RWPE1 (cell line): Measurements from ENCODE around the gene C5.

Experiments used
- CTCF ChIA-PET: fragments of 350-600 bp; sonication (Branson Sonifier 250); formaldehyde crosslinking; extraction: SDS; loops from one replicate; lab custom pipeline; 2021; lab: Yijun Ruan, JAX
- POLR2A ChIA-PET: fragments of 400-600 bp; formaldehyde crosslinking; extraction: SDS; loops from one replicate; lab custom pipeline; 2020; ENCODE audit warnings: antibody characterized with exemption; ENCODE audit not compliant: low non-redundant PET; lab: Yijun Ruan, JAX
- DNase-seq: peaks from one replicate; pipeline ENCODE4 v3.0.0; 2012; ENCODE audit warnings: low spot score
- H3K27ac ChIP-seq: fragments of 450-650 bp; 2 replicates; pipeline ENCODE4 v1.5.1; 2017
- CTCF ChIP-seq: fragments of 450-650 bp; conservative IDR thresholded peaks from 2 replicates; pipeline ENCODE4 v1.5.1; 2017; ENCODE audit warnings: low read depth, mild to moderate bottlenecking

Gene C5

GRCh38 chr9:120960001-120960400, 90.1 kb downstream of the C5 start:
- CTCF ChIA-PET, result interaction anchor here (0.9 to 1.8 kb wide), 2 partner anchors 22 to 23 kb away, joined by 3 to 7 read pairs; no protein-coding TSS in a partner anchor
- no peak for DNase-seq
- POLR2A ChIA-PET, result no interaction called here
- H3K27ac ChIP-seq, result no peak overlapping the region
- no peak for TF ChIP-seq CTCF

DNA sequence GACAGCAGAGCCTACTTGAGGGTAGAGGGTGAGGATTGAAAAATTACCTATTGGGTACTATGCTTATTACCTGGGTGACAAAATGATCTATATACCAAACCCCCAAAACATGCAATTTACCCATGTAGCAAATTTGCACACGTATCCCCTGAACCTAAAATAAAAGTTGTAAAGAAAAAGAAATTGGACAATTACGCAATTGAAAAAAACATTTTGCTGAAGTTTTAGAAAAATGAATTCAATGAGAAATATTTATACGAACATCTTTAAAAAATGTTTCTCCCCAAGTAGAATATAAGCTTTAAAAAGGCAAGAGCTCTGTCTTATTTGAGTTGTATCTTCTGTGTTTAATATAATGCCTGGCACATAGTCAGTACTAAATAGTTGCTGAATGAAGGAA, 93.2 kb downstream of the C5 start:
- H3K27ac ChIP-seq, result no peak overlapping the region
- TF ChIP-seq CTCF, result no peak
- POLR2A ChIA-PET, result no interaction called here
- CTCF ChIA-PET, result no interaction called here
- DNase-seq, result no peak

GRCh38 chr9:120951960-120952618, 98.0 kb downstream of the C5 start:
- ChIA-PET POLR2A (no interaction called here), CTCF (interaction anchor here (0.6 to 1.2 kb wide), 4 partner anchors 15 to 339 kb away, joined by 3 to 5 read pairs (median 4); no protein-coding TSS in a partner anchor)
- DNase-seq, result no peak
- H3K27ac ChIP-seq, result no peak overlapping the region
- TF ChIP-seq CTCF, result no peak

- DNase-seq, result no peak
- ChIA-PET POLR2A (no interaction called here), CTCF (interaction anchor here (1.2 kb wide), 1 partner anchor 14 kb away, joined by 6 read pairs; no protein-coding TSS in a partner anchor)
- H3K27ac ChIP-seq, result no peak overlapping the region
- no peak for TF ChIP-seq CTCF
Observed at GRCh38 chr9:120950421-120951388, 99.4 kb downstream of the C5 start.

GRCh38 chr9:120949290-120949689, 100.8 kb downstream of the C5 start:
- no peak for DNase-seq
- ChIA-PET POLR2A (no interaction called here), CTCF (interaction anchor here (0.7 kb wide), 1 partner anchor 474 kb away, joined by 3 read pairs; no protein-coding TSS in a partner anchor)
- no peak for TF ChIP-seq CTCF
- no peak overlapping the region for H3K27ac ChIP-seq

DNA sequence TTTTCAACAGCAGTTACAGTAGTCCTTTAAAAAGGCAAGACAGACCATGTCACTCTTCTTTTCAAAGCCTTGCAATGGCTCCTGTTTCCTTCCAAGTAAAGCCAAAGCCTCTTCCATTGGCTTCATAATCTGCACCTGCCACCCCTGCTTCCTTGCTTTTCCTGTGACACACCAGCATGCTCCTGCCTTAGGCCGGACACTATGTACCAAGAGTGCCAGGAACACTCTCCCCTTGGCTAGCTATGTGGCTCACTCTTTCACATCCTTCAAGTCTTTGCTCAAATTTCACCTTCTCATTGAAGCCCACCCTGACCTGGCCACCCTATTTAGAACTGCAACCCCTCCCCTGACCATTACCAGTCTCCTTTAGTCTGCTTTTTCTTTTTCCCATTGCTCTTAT, 101.3 kb downstream of the C5 start:
- ChIA-PET CTCF (no interaction called here), POLR2A (no interaction called here)
- no peak overlapping the region for H3K27ac ChIP-seq
- no peak for DNase-seq
- TF ChIP-seq CTCF, result no peak
